ENCODE measurements around the gene MLXIP. TPM values are rescaled to one million over a fixed set of nuclear protein-coding genes. Genes with fewer than 3 reads are reported as not detected.

Gene MLXIP
- total and polyA plus RNA-seq, 2 donors from 2014 or later: 10.9 to 67.6 TPM

DNA sequence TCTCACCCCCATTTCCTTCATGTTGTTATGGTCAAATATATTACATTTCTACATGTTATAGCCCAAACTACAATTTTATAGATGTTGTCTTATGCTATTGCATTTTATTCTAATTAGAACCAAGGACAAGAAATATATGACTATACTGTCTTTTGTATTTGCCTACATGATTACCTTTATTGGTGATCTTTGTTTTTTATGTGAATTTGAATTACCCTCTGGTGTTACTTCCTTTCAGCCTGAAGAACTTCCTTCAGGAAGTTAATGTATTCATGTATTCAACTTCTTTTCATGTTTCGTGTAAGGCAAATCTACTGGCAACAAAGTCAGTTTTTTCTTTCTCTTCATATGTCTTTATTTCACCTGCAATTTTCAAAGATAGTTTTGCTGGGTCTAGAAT, 116.2 kb downstream of the MLXIP start:
- H3K4me1 ChIP-seq (ENCODE audit: control insufficient read depth in 2 of 3, insufficient read depth in 2 of 3, low read depth in 1 of 3, low read length in 3 of 3): no peaks in the 10 kb centered on the region
- no peak overlapping the region for H3K27ac ChIP-seq (ENCODE audit: low read depth in 2 of 2, low read length in 2 of 2)
- H3K36me3 ChIP-seq (ENCODE audit: control insufficient read depth in 2 of 3, insufficient read depth in 3 of 3, low read length in 3 of 3): no peaks in the 10 kb centered on the region
- no peak for FAIRE-seq
- H3K9me3 ChIP-seq (ENCODE audit: control insufficient read depth in 2 of 3, insufficient read depth in 1 of 3, low read length in 3 of 3): no peaks in the 10 kb centered on the region
- H3K27me3 ChIP-seq (ENCODE audit: control insufficient read depth, insufficient read depth, low read length): no peaks in the 10 kb centered on the region
- no peak for TF ChIP-seq CTCF (IDR thresholded peaks at IDR 0.05; ENCODE audit: borderline replicate concordance, extremely low read depth, insufficient read depth)
- H3K9ac ChIP-seq (ENCODE audit: low read length in 3 of 3): no peak overlapping the region
- DNase-seq: no peak
- intact Hi-C loops (cut with DNase I): no loop called here
- no peak overlapping the region for H3K4me3 ChIP-seq (ENCODE audit: low read length in 3 of 3)

GRCh38 chr12:122195405-122195804, 116.8 kb downstream of the MLXIP start:
- Histone ChIP-seq H3K9me3 (ENCODE audit: control insufficient read depth in 2 of 3, insufficient read depth in 1 of 3, low read length in 3 of 3) (no peaks in the 10 kb centered on the region), H3K27ac (ENCODE audit: low read depth in 2 of 2, low read length in 2 of 2) (no peak overlapping the region), H3K4me1 (ENCODE audit: control insufficient read depth in 2 of 3, insufficient read depth in 2 of 3, low read depth in 1 of 3, low read length in 3 of 3) (peaks cover 0 to 3% (median 0%) of the 10 kb centered on the region in 3 donors), H3K27me3 (ENCODE audit: control insufficient read depth, insufficient read depth, low read length) (no peaks in the 10 kb centered on the region), H3K36me3 (ENCODE audit: control insufficient read depth in 2 of 3, insufficient read depth in 3 of 3, low read length in 3 of 3) (no peaks in the 10 kb centered on the region), H3K4me3 (ENCODE audit: low read length in 3 of 3) (no peak overlapping the region), H3K9ac (ENCODE audit: low read length in 3 of 3) (no peak overlapping the region)
- FAIRE-seq (no peak), DNase-seq (peak in 1 of 5 donors; percentile 15)
- intact Hi-C loops (cut with DNase I): no loop called here
- no peak for TF ChIP-seq CTCF (IDR thresholded peaks at IDR 0.05; ENCODE audit: borderline replicate concordance, extremely low read depth, insufficient read depth)

Other genes with a start within 250 kb of the MLXIP start
- 4.6 TPM for gene HPD, start 219.9 kb upstream of the MLXIP start, total RNA-seq
- 393 TPM for gene HPD, start 219.9 kb upstream of the MLXIP start, polyA plus RNA-seq (ENCODE audit: insufficient read depth, low read depth, low replicate concordance)
- gene PSMD9, start 190.0 kb upstream of the MLXIP start, total RNA-seq: 54.9 TPM
- 115 TPM for gene PSMD9, start 190.0 kb upstream of the MLXIP start, polyA plus RNA-seq (ENCODE audit: insufficient read depth, low read depth, low replicate concordance)
- gene CFAP251, start 160.2 kb upstream of the MLXIP start, total RNA-seq: 10.8 TPM
- 2.9 TPM for gene CFAP251, start 160.2 kb upstream of the MLXIP start, polyA plus RNA-seq (ENCODE audit: insufficient read depth, low read depth, low replicate concordance)
- 22.7 TPM for gene BCL7A, start 56.9 kb upstream of the MLXIP start, total RNA-seq
- gene BCL7A, start 56.9 kb upstream of the MLXIP start, polyA plus RNA-seq (ENCODE audit: insufficient read depth, low read depth, low replicate concordance): 6.8 TPM
- gene IL31, start 95.5 kb downstream of the MLXIP start, total RNA-seq: not detected
- gene IL31, start 95.5 kb downstream of the MLXIP start, polyA plus RNA-seq (ENCODE audit: insufficient read depth, low read depth, low replicate concordance): not detected
- gene LRRC43, start 104.4 kb downstream of the MLXIP start, total RNA-seq: 4.8 TPM
- gene LRRC43, start 104.4 kb downstream of the MLXIP start, polyA plus RNA-seq (ENCODE audit: insufficient read depth, low read depth, low replicate concordance): 7.9 TPM
- gene B3GNT4, start 125.0 kb downstream of the MLXIP start, total RNA-seq: 0.35 TPM
- gene B3GNT4, start 125.0 kb downstream of the MLXIP start, polyA plus RNA-seq (ENCODE audit: insufficient read depth, low read depth, low replicate concordance): 8.0 TPM
- 43.7 TPM for gene DIABLO, start 147.3 kb downstream of the MLXIP start, total RNA-seq
- 97.7 TPM for gene DIABLO, start 147.3 kb downstream of the MLXIP start, polyA plus RNA-seq (ENCODE audit: insufficient read depth, low read depth, low replicate concordance)
- 20.1 TPM for gene VPS33A, start 187.7 kb downstream of the MLXIP start, total RNA-seq
- gene VPS33A, start 187.7 kb downstream of the MLXIP start, polyA plus RNA-seq (ENCODE audit: insufficient read depth, low read depth, low replicate concordance): 11.1 TPM